IMR-90 (cell line): Measurements from ENCODE around the gene NEAT1. TPM values are rescaled to one million over a fixed set of nuclear protein-coding genes. Genes with fewer than 3 reads are reported as not detected.

Experiments used
- ATAC-seq: fragments of 200-7000 bp; cut with Tn5 transposase; 2 replicates; pipeline ENCODE4 v1.9.1; 2020; ENCODE audit warnings: low read depth, mild to moderate bottlenecking, moderate library complexity
- BruUV-seq: library from RNA; stranded (reverse); fragments of 400-500 nt; replicated peaks from 2 replicates; lab custom pipeline; 2021; lab: Mats Ljungman, UMichigan
- CTCF ChIA-PET: fragments of 300-600 bp; formaldehyde crosslinking; extraction: SDS; loops from one replicate; lab custom pipeline; 2021; ENCODE audit warnings: antibody characterized with exemption; lab: Yijun Ruan, JAX
- POLR2A ChIA-PET: fragments of 300-600 bp; sonication (Branson Sonifier 250); formaldehyde crosslinking; loops from one replicate; lab custom pipeline; 2022; ENCODE audit warnings: antibody characterized with exemption; ENCODE audit not compliant: unreplicated experiment; lab: Charles Lee
- DNase-seq: peaks from one replicate; pipeline ENCODE4 v3.0.0; 2013
- H2AFZ ChIP-seq: replicated peaks from 2 replicates; pipeline ENCODE3; 2013; ENCODE audit warnings: low read length, mild to moderate bottlenecking; ENCODE audit not compliant: poor library complexity
- H2AK5ac ChIP-seq: 2 replicates; pipeline ENCODE4 v1.6.1; 2013; ENCODE audit warnings: low read depth, low read length, inconsistent platforms
- H2AK9ac ChIP-seq: replicated peaks from 2 replicates; pipeline ENCODE3; 2013; ENCODE audit warnings: mild to moderate bottlenecking, low read depth, low read length, moderate library complexity; ENCODE audit not compliant: poor library complexity
- H2BK120ac ChIP-seq: 2 replicates; pipeline ENCODE4 v1.6.1; 2013; ENCODE audit warnings: low read depth, low read length, inconsistent platforms
- H2BK15ac ChIP-seq: 3 replicates; pipeline ENCODE4 v1.6.1; 2013; ENCODE audit warnings: low read depth, low read length, inconsistent platforms
- H2BK20ac ChIP-seq: 2 replicates; pipeline ENCODE4 v1.6.1; 2013; ENCODE audit warnings: low read depth, mild to moderate bottlenecking, inconsistent platforms, low read length, moderate library complexity
- H2BK5ac ChIP-seq: 2 replicates; pipeline ENCODE4 v1.6.1; 2013; ENCODE audit warnings: mild to moderate bottlenecking, low read depth, low read length, inconsistent platforms; ENCODE audit not compliant: poor library complexity, severe bottlenecking
- H3K14ac ChIP-seq: replicated peaks from 2 replicates; pipeline ENCODE4 v1.6.1; 2013; ENCODE audit warnings: low read depth, low read length, inconsistent platforms
- H3K18ac ChIP-seq: 2 replicates; pipeline ENCODE4 v1.6.1; 2013; ENCODE audit warnings: low read depth, low read length, control low read depth
- H3K23ac ChIP-seq: 2 replicates; pipeline ENCODE4 v1.6.1; 2013; ENCODE audit warnings: low read depth, low read length, inconsistent platforms
- H3K27ac ChIP-seq: 2 replicates; pipeline ENCODE4 v1.5.1; 2013; ENCODE audit warnings: mild to moderate bottlenecking, control low read depth, low read length; ENCODE audit not compliant: insufficient read depth
- H3K27me3 ChIP-seq: 2 replicates; pipeline ENCODE4 v1.6.1; 2013; ENCODE audit warnings: low read length; ENCODE audit not compliant: control insufficient read depth, insufficient read depth
- H3K36me3 ChIP-seq: 2 replicates; pipeline ENCODE4 v1.6.1; 2013; ENCODE audit warnings: low read length, mixed read lengths; ENCODE audit not compliant: control insufficient read depth, insufficient read depth
- H3K4ac ChIP-seq: 2 replicates; pipeline ENCODE4 v1.6.1; 2013; ENCODE audit warnings: low read depth, low read length, inconsistent platforms
- H3K4me1 ChIP-seq: 2 replicates; pipeline ENCODE4 v1.6.1; 2013; ENCODE audit warnings: low read length, mixed read lengths; ENCODE audit not compliant: control insufficient read depth, insufficient read depth
- H3K4me2 ChIP-seq: 2 replicates; pipeline ENCODE4 v1.6.1; 2013; ENCODE audit warnings: low read depth, mild to moderate bottlenecking, control low read depth, low read length, moderate library complexity
- H3K4me3 ChIP-seq: 2 replicates; pipeline ENCODE4 v1.5.1; 2013; ENCODE audit warnings: low read depth, mild to moderate bottlenecking, control low read depth, low read length, moderate library complexity; ENCODE audit not compliant: insufficient read depth
- H3K56ac ChIP-seq: 2 replicates; pipeline ENCODE4 v1.6.1; 2013; ENCODE audit warnings: low read length, inconsistent platforms; ENCODE audit not compliant: insufficient read depth; ENCODE audit errors: extremely low read depth
- H3K79me1 ChIP-seq, 2 experiments: 2 replicates each; pipeline ENCODE4 v1.6.1; 2013; ENCODE audit warnings: low read length in 2 of 2, inconsistent platforms in 1 of 2, low read depth in 1 of 2
- H3K9ac ChIP-seq: 2 replicates; pipeline ENCODE4 v1.6.1; 2013; ENCODE audit warnings: low read depth, low read length, control low read depth
- H3K9me1 ChIP-seq: 2 replicates; pipeline ENCODE4 v1.6.1; 2013; ENCODE audit warnings: low read length, inconsistent platforms; ENCODE audit not compliant: insufficient read depth
- H3K9me3 ChIP-seq: 2 replicates; pipeline ENCODE4 v1.6.1; 2013; ENCODE audit warnings: low read length; ENCODE audit not compliant: control insufficient read depth, insufficient read depth
- H4K20me1 ChIP-seq: 2 replicates; pipeline ENCODE4 v1.6.1; 2013; ENCODE audit warnings: low read length, inconsistent platforms; ENCODE audit not compliant: insufficient read depth
- H4K5ac ChIP-seq: 2 replicates; pipeline ENCODE4 v1.6.1; 2013; ENCODE audit warnings: mild to moderate bottlenecking, low read depth, low read length, control low read depth
- H4K8ac ChIP-seq, 2 experiments: 2 replicates each; pipeline ENCODE4 v1.6.1; 2013; ENCODE audit warnings: low read depth in 2 of 2, low read length in 2 of 2, control low read depth in 1 of 2, inconsistent platforms in 1 of 2
- H4K91ac ChIP-seq: 2 replicates; pipeline ENCODE4 v1.6.1; 2013; ENCODE audit warnings: low read depth, low read length, inconsistent platforms; ENCODE audit not compliant: insufficient read depth
- BHLHE40 ChIP-seq: fragments of 150-350 bp; IDR thresholded peaks from 2 replicates; pipeline ENCODE4 v1.6.1; 2016; ENCODE audit warnings: mild to moderate bottlenecking, low read depth, low read length
- CEBPB ChIP-seq: IDR thresholded peaks from 2 replicates; pipeline ENCODE4 v1.6.1; 2012; ENCODE audit warnings: low read depth, low read length, improper control_type of control experiment
- CHD1 ChIP-seq: IDR thresholded peaks from 2 replicates; pipeline ENCODE4 v1.6.1; 2012; ENCODE audit warnings: low read depth, low read length, improper control_type of control experiment
- FOS ChIP-seq: fragments of 150-350 bp; IDR thresholded peaks from 2 replicates; pipeline ENCODE4 v1.6.1; 2016; ENCODE audit warnings: low read depth, low read length
- MXI1 ChIP-seq: IDR thresholded peaks from 2 replicates; pipeline ENCODE4 v1.6.1; 2012; ENCODE audit warnings: low read depth, mild to moderate bottlenecking, low read length, moderate library complexity, borderline replicate concordance
- NFE2L2 ChIP-seq: fragments of 150-350 bp; IDR thresholded peaks from 2 replicates; pipeline ENCODE4 v1.6.1; 2016; ENCODE audit warnings: low read depth, mild to moderate bottlenecking, low read length
- POLR2A ChIP-seq: IDR thresholded peaks from 2 replicates; pipeline ENCODE4 v1.6.1; 2012; ENCODE audit warnings: mild to moderate bottlenecking, low read depth, low read length
- RAD21 ChIP-seq: IDR thresholded peaks from 2 replicates; pipeline ENCODE4 v1.6.1; 2012; ENCODE audit warnings: low read length, improper control_type of control experiment
- RFX5 ChIP-seq: IDR thresholded peaks from 2 replicates; pipeline ENCODE4 v1.8.0; 2012; ENCODE audit warnings: low read depth, mild to moderate bottlenecking, low read length, moderate library complexity
- SMC3 ChIP-seq: fragments of 150-350 bp; IDR thresholded peaks from 2 replicates; pipeline ENCODE4 v1.6.1; 2016; ENCODE audit warnings: low read depth, mild to moderate bottlenecking, antibody characterized with exemption, low read length, moderate library complexity
- WGBS, 2 experiments: methylation state at CpG; one replicate each; pipeline versions ENCODE4 v1.1.5 to v1.1.7; 2013; ENCODE audit warnings: missing lambda C conversion rate in 2 of 2; ENCODE audit not compliant: insufficient read length in 1 of 2; ENCODE audit errors: extremely low coverage in 2 of 2; 5-methylcytosine and 5-hydroxymethylcytosine counted together
- dilution Hi-C: fragments of 300-500 bp; cut with HindIII; formaldehyde crosslinking; loops from one replicate; pipeline ENCODE4 v1.14.3; 2018; ENCODE audit warnings: low sequenced_read_pairs; ENCODE audit not compliant: unreplicated experiment
- in situ Hi-C: fragments of 300-500 bp; cut with MboI; formaldehyde crosslinking; loops from 3 replicates; pipeline ENCODE4 v1.14.3; 2019; ENCODE audit warnings: low sequenced_read_pairs, inconsistent platforms, mixed read lengths
- intact Hi-C: fragments of 100-400 bp; cut with micrococcal nuclease; formaldehyde crosslinking; loops from 2 replicates; pipeline ENCODE4 v1.10.0; 2022
- polyA plus RNA-seq, 3 experiments: library from polyadenylated mRNA; depleted of rRNA; stranded (reverse); fragments of >200 nt; gene quantifications; 2 replicates each; pipeline ENCODE4 v1.2.3, GENCODE V29; 2012; ENCODE audit warnings: low replicate concordance in 1 of 3
- total RNA-seq: library from RNA; depleted of rRNA; stranded (reverse); fragments of >200 nt; gene quantifications from 2 replicates; pipeline ENCODE4 v1.2.3, GENCODE V29; 2012
- TF ChIP-seq, protein P1 (sequence below): conservative IDR thresholded peaks from 2 replicates; pipeline ENCODE4 v1.5.1; 2012; ENCODE audit warnings: mild to moderate bottlenecking, low read depth, low read length, improper control_type of control experiment
- TF ChIP-seq, protein P2 (sequence below): fragments of 150-350 bp; IDR thresholded peaks from 2 replicates; pipeline ENCODE4 v1.6.1; 2017; ENCODE audit warnings: mild to moderate bottlenecking, antibody characterized with exemption, low read length, low read depth
- TF ChIP-seq, protein P3 (sequence below): fragments of 150-350 bp; IDR thresholded peaks from 2 replicates; pipeline ENCODE4 v1.6.1; 2016; ENCODE audit warnings: low read depth, mild to moderate bottlenecking, low read length, moderate library complexity, borderline replicate concordance

Gene NEAT1
- total and polyA plus RNA-seq, 2 of the 4 experiments (the other 2 are of a cell fraction) = 30.1 to 114 TPM

DNA sequence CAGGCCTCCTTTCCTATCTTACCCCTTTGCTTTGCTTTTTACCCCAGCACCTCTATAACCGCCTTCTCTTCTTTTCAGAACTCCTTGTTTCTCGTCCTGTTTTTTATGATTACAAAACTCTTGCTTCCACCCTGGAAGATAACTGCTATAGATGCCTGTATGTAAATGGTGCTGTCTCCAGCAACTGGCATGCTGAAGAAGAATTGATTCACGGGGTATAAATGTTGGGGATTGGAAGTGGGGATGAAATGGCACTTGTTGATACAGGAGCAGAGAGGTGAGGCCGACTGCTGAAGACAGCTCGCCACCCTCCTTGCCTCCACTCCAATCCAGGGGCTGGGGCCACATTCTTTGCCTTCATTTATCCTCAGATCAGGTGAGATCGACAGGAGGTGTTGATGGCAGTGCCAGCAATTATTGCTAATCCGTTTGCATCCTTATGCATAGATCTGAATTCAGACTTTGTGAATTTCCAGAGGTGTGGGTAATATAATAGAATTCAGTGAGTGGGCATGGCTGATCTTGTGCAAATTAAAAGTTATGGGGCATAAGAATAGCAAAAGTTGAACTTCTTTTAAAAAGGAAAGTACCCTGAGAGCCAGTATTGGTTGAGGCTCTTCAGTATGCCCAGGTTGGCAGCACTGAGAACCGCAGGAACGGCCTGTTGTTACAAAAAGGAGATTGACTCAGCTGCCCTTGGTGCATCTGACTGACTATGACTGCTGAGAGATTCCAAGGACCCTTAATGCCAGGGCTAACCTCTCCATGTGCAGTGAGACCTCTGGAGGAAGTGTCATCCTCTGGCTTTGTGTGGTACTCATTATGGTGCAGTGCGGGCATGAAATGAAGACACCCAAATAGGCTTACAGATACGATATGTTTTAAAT is 5.3 kb downstream of the NEAT1 start:
- Histone ChIP-seq H2BK15ac (no peak overlapping the region), H4K8ac (peak overlapping the region in 1 of 2 experiments; percentile 13; a peak in 1 of 4 replicates), H3K23ac (peak overlapping the region; percentile 95), H3K9me3 (no peaks in the 10 kb centered on the region), H4K5ac (no peak overlapping the region), H2BK5ac (peak overlapping the region; percentile 77), H2BK20ac (no peak overlapping the region), H2BK120ac (no peak overlapping the region), H3K9me1 (no peaks in the 10 kb centered on the region; the same call in 1 of the 2 replicates), H3K4me3 (peak overlapping the region; percentile 92), H3K18ac (no peak overlapping the region), H2AFZ (peak overlapping the region; percentile 46), H3K14ac (peak overlapping the region; percentile 73; the same call in 1 of the 2 replicates), H3K4ac (0 out of 2 replicates have a peak overlapping the region, but pooled peaks have one; percentile 19), H4K20me1 (peaks cover 99% of the 10 kb centered on the region), H3K27ac (peak overlapping the region; percentile 62; the same call in 1 of the 2 replicates), H3K79me1 (peaks cover 0 to 17% of the 10 kb centered on the region in 2 experiments; a peak in 2 of 4 replicates), H2AK9ac (peak overlapping the region; percentile 11), H3K9ac (peak overlapping the region; percentile 66), H4K91ac (no peak overlapping the region), H3K27me3 (no peaks in the 10 kb centered on the region), H3K4me1 (no peaks in the 10 kb centered on the region), H3K36me3 (peaks cover 41% of the 10 kb centered on the region), H3K56ac (0 out of 2 replicates have a peak overlapping the region, but pooled peaks have one; percentile 5), H2AK5ac (0 out of 2 replicates have a peak overlapping the region, but pooled peaks have one; percentile 5), H3K4me2 (peak overlapping the region; percentile 82)
- CTCF ChIA-PET = no interaction called here
- in situ Hi-C loops = no loop called here
- peak; percentile 2 for ATAC-seq
- BruUV-seq = no TSS peak
- peak; percentile 78 for DNase-seq
- intact Hi-C loops = no loop called here
- 50% methylated on average over 3 of the region's 11 CpGs; no CpG with 5 or more reads in 1 of the 2 experiments for WGBS, 2 experiments
- dilution Hi-C loops = no loop called here
- POLR2A ChIA-PET = no interaction called here
- TF ChIP-seq SMC3 (0 out of 2 replicates have a peak, but pooled peaks have one; percentile 6), BHLHE40 (peak; percentile 57; the same call in 1 of the 2 replicates), CEBPB (no peak), RAD21 (no peak), CHD1 (peak; percentile 87), RFX5 (no peak), NFE2L2 (no peak), MXI1 (no peak), FOS (no peak), POLR2A (peak; percentile 87)
- TF ChIP-seq, protein P1, sequence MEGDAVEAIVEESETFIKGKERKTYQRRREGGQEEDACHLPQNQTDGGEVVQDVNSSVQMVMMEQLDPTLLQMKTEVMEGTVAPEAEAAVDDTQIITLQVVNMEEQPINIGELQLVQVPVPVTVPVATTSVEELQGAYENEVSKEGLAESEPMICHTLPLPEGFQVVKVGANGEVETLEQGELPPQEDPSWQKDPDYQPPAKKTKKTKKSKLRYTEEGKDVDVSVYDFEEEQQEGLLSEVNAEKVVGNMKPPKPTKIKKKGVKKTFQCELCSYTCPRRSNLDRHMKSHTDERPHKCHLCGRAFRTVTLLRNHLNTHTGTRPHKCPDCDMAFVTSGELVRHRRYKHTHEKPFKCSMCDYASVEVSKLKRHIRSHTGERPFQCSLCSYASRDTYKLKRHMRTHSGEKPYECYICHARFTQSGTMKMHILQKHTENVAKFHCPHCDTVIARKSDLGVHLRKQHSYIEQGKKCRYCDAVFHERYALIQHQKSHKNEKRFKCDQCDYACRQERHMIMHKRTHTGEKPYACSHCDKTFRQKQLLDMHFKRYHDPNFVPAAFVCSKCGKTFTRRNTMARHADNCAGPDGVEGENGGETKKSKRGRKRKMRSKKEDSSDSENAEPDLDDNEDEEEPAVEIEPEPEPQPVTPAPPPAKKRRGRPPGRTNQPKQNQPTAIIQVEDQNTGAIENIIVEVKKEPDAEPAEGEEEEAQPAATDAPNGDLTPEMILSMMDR = no peak
- TF ChIP-seq, protein P2, sequence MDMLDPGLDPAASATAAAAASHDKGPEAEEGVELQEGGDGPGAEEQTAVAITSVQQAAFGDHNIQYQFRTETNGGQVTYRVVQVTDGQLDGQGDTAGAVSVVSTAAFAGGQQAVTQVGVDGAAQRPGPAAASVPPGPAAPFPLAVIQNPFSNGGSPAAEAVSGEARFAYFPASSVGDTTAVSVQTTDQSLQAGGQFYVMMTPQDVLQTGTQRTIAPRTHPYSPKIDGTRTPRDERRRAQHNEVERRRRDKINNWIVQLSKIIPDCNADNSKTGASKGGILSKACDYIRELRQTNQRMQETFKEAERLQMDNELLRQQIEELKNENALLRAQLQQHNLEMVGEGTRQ = no peak; the same call in 1 of the 2 replicates
- TF ChIP-seq, protein P3, sequence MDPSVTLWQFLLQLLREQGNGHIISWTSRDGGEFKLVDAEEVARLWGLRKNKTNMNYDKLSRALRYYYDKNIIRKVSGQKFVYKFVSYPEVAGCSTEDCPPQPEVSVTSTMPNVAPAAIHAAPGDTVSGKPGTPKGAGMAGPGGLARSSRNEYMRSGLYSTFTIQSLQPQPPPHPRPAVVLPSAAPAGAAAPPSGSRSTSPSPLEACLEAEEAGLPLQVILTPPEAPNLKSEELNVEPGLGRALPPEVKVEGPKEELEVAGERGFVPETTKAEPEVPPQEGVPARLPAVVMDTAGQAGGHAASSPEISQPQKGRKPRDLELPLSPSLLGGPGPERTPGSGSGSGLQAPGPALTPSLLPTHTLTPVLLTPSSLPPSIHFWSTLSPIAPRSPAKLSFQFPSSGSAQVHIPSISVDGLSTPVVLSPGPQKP = no peak
